GM12878 (cell line): ENCODE data around the gene TMPRSS12. TPM values are rescaled to one million over a fixed set of nuclear protein-coding genes. Genes with fewer than 3 reads are reported as not detected.

Experiments used
- BMI1 ChIP-seq: fragments of 450-650 bp; IDR thresholded peaks from 2 replicates; pipeline ENCODE4 v1.6.1; 2016; ENCODE audit warnings: mild to moderate bottlenecking, moderate library complexity, borderline replicate concordance
- CBX3 ChIP-seq: fragments of 200-600 bp; sonication (generic); IDR thresholded peaks from 2 replicates; pipeline ENCODE4 v1.6.1; 2016; ENCODE audit warnings: low read depth, borderline replicate concordance
- CBX5 ChIP-seq: sonication (generic); IDR thresholded peaks from 2 replicates; pipeline ENCODE4 v1.6.1; 2016; ENCODE audit warnings: low read depth, moderate library complexity, mild to moderate bottlenecking, inconsistent platforms
- EGR1 ChIP-seq, 2 experiments: IDR thresholded peaks; 1 replicate in 1 of 2; 2 replicates in 1 of 2; pipeline ENCODE4 v1.6.1; 2011 to 2012; ENCODE audit warnings: low read depth in 2 of 2, low read length in 2 of 2, borderline replicate concordance in 1 of 2, mild to moderate bottlenecking in 1 of 2, moderate library complexity in 1 of 2
- FOS ChIP-seq: IDR thresholded peaks from 3 replicates; pipeline ENCODE4 v1.6.1; 2011; ENCODE audit warnings: borderline replicate concordance; ENCODE audit not compliant: insufficient read length; ENCODE audit errors: extremely low read depth
- GABPA ChIP-seq: IDR thresholded peaks from 2 replicates; pipeline ENCODE4 v1.6.1; 2014; ENCODE audit warnings: antibody characterized with exemption, low read depth, mild to moderate bottlenecking, inconsistent platforms
- HDAC6 ChIP-seq: fragments of 200-600 bp; sonication (generic); IDR thresholded peaks from one replicate; pipeline ENCODE4 v1.8.0; 2017; ENCODE audit warnings: antibody characterized with exemption; ENCODE audit not compliant: unreplicated experiment
- IKZF1 ChIP-seq: fragments of 450-650 bp; conservative IDR thresholded peaks from 2 replicates; pipeline ENCODE4 v1.6.1; 2017; ENCODE audit warnings: antibody characterized with exemption, mild to moderate bottlenecking
- JUND ChIP-seq: IDR thresholded peaks from 2 replicates; pipeline ENCODE4 v1.6.1; 2012; ENCODE audit warnings: low read depth, mild to moderate bottlenecking, low read length, improper control_type of control experiment, moderate library complexity
- PRDM15 ChIP-seq: fragments of 450-650 bp; formaldehyde crosslinking; IDR thresholded peaks from 2 replicates; pipeline ENCODE4 v1.4.0; 2020; ENCODE audit warnings: mild to moderate bottlenecking, moderate library complexity
- SUPT20H ChIP-seq: IDR thresholded peaks from 2 replicates; pipeline ENCODE4 v1.6.1; 2011; ENCODE audit warnings: low read depth, mild to moderate bottlenecking, low read length, moderate library complexity, borderline replicate concordance; ENCODE audit not compliant: control insufficient read depth
- ZSCAN29 ChIP-seq: fragments of 450-650 bp; IDR thresholded peaks from 2 replicates; pipeline ENCODE4 v1.6.1; 2017; ENCODE audit warnings: mild to moderate bottlenecking, moderate library complexity
- polyA plus RNA-seq, 11 experiments: library from polyadenylated mRNA; depleted of rRNA in 4 of 11; unstranded in 6 of 11; stranded (reverse) in 5 of 11; fragments of >200 nt; fragmentation: Nextera tagmentation in 4 of 11; fragmentation: Illumina TruSeq in 1 of 11; extraction: Ambion mirVana in 4 of 11; extraction: Trizol in 1 of 11; gene quantifications; 1 replicate in 1 of 11; 2 replicates in 10 of 11; pipeline versions ENCODE4 v1.2.1 to v1.2.3, GENCODE V29; 2011 to 2016; ENCODE audit warnings: inconsistent platforms in 2 of 11, missing spikeins in 2 of 11, low read depth in 1 of 11
- total RNA-seq, 4 experiments: library from RNA; depleted of rRNA in 3 of 4; stranded (reverse); fragments of >200 nt in 3 of 4; fragmentation: Illumina TruSeq in 1 of 4; extraction: Trizol in 1 of 4; gene quantifications; 2 replicates each; pipeline versions ENCODE4 v1.2.1 to v1.2.3, GENCODE V29; 2013 to 2021

The TMPRSS12 gene
- total and polyA plus RNA-seq, 10 of the 15 experiments (the other 5 are each of a cell fraction or from before 2014, with no cell fraction given): not detected

DNA sequence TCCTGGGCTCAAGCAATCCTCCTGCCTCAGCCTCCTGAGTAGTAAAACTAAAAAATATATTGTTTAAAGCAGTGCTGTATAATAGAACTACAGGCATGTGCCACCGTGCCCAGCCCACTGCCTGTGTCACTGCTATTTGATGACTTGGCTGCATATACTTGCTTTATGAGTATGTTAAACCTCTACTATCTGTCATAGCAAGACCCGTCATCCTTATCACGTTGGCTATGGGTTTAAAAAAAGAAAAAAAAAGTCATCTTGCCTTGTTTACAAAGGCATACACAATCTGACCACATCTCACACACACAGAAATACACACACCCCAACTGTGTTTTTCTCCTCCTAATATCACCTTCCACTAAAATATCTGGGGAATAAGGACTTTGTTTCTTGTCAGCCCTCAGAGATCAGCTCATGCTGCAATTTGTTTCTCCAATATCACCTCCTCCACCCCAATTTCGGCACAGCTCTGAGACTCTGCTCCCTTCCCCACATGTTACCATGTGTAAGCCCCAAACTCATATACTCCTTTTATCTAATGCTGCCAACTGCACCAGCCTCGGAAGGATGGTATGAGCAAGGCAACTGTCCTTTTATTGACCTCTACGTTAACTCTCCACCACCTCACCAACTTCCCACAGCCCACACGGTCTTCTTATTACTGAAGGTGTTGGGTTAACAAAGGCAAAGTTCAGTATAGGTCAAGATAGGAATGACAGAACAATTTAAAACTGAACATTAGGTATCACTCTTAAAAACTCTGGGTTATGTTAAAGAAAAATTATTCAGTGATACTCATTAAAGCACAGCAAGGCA is 802 bp upstream of the TMPRSS12 start (continued):
- TF ChIP-seq PRDM15 (CRISPR knock-in tag): no peak
- TF ChIP-seq ZSCAN29: no peak
- no peak for TF ChIP-seq GABPA
- TF ChIP-seq EGR1 (IDR thresholded peaks at IDR 0.05; ENCODE audit: borderline replicate concordance in 1 of 2, low read depth in 2 of 2, low read length in 2 of 2): no peak
- no peak for TF ChIP-seq CBX3
- TF ChIP-seq HDAC6: no peak
- TF ChIP-seq JUND: no peak
- TF ChIP-seq BMI1: no peak
- TF ChIP-seq FOS: no peak
- TF ChIP-seq CBX5: no peak
- no peak for TF ChIP-seq SUPT20H
- no peak for TF ChIP-seq IKZF1
